H1 (cell line): ENCODE data around the gene GNG7. TPM values are rescaled to one million over a fixed set of nuclear protein-coding genes. Genes with fewer than 3 reads are reported as not detected.

Experiments used
- CREB1 ChIP-seq: IDR thresholded peaks from 2 replicates; pipeline ENCODE4 v1.6.1; 2012; ENCODE audit warnings: inconsistent platforms
- CTBP2 ChIP-seq: IDR thresholded peaks from 2 replicates; pipeline ENCODE4 v1.7.0; 2011; ENCODE audit warnings: borderline replicate concordance, mild to moderate bottlenecking, moderate library complexity, mixed read lengths, low read length; ENCODE audit not compliant: insufficient read depth, insufficient read length
- CTCF ChIP-seq, 3 experiments: IDR thresholded peaks; 1 replicate in 2 of 3; 2 replicates in 1 of 3; pipeline versions ENCODE4 v1.5.1 to v1.6.1; 2011; ENCODE audit warnings: low read length in 3 of 3, mild to moderate bottlenecking in 3 of 3, inconsistent platforms in 2 of 3, low read depth in 1 of 3, moderate library complexity in 1 of 3; ENCODE audit not compliant: insufficient read depth in 1 of 3; ENCODE audit errors: control extremely low read depth in 1 of 3
- E2F6 ChIP-seq: IDR thresholded peaks from 2 replicates; pipeline ENCODE4 v1.6.1; 2012; ENCODE audit warnings: inconsistent platforms
- POLR2A ChIP-seq, 2 experiments: IDR thresholded peaks; 1 replicate in 1 of 2; 2 replicates in 1 of 2; pipeline ENCODE4 v1.6.1; 2011; ENCODE audit warnings: low read depth in 2 of 2, low read length in 2 of 2, mild to moderate bottlenecking in 2 of 2; ENCODE audit errors: control extremely low read depth in 1 of 2
- POLR2AphosphoS5 ChIP-seq: IDR thresholded peaks from 2 replicates; pipeline ENCODE4 v1.6.1; 2011; ENCODE audit warnings: low read depth, low read length
- RAD21 ChIP-seq, 2 experiments: IDR thresholded peaks in 1 of 2; conservative IDR thresholded peaks in 1 of 2; 2 replicates each; pipeline ENCODE4 v1.6.1; 2011; ENCODE audit warnings: low read depth in 2 of 2, low read length in 2 of 2, improper control_type of control experiment in 1 of 2, inconsistent platforms in 1 of 2, mild to moderate bottlenecking in 1 of 2, moderate library complexity in 1 of 2
- RFX5 ChIP-seq: IDR thresholded peaks from 2 replicates; pipeline ENCODE4 v1.6.1; 2011; ENCODE audit warnings: low read depth, low read length, improper control_type of control experiment, borderline replicate concordance
- SIN3A ChIP-seq, 2 experiments: IDR thresholded peaks in 1 of 2; conservative IDR thresholded peaks in 1 of 2; 2 replicates each; pipeline ENCODE4 v1.6.1; 2011 to 2012; ENCODE audit warnings: low read length in 2 of 2, improper control_type of control experiment in 1 of 2, low read depth in 1 of 2, mild to moderate bottlenecking in 1 of 2
- SP1 ChIP-seq: IDR thresholded peaks from 2 replicates; pipeline ENCODE4 v1.6.1; 2011; ENCODE audit warnings: low read depth, low read length
- TCF12 ChIP-seq: IDR thresholded peaks from 2 replicates; pipeline ENCODE4 v1.6.1; 2011; ENCODE audit warnings: low read depth, mild to moderate bottlenecking, low read length
- TEAD4 ChIP-seq: IDR thresholded peaks from 2 replicates; pipeline ENCODE4 v1.6.1; 2012; ENCODE audit warnings: low read depth, low read length, inconsistent platforms, mixed read lengths
- polyA plus RNA-seq, 7 experiments: library from polyadenylated mRNA; depleted of rRNA in 3 of 7; stranded (reverse) in 5 of 7; unstranded in 2 of 7; fragments of >200 nt in 5 of 7; fragments of 200-250 nt in 2 of 7; gene quantifications; 1 replicate in 5 of 7; 2 replicates in 1 of 7; 4 replicates in 1 of 7; pipeline versions ENCODE4 v1.2.1 to v1.2.3, GENCODE V29; 2011 to 2013; ENCODE audit warnings: missing spikeins in 2 of 7, mixed read lengths in 2 of 7
- total RNA-seq: library from RNA; stranded (reverse); fragmentation: NEBNext Ultra II Directional; extraction: Animal tissue kit (Norgen Biotek cat#: 25700); gene quantifications from 2 replicates; pipeline ENCODE4 v1.2.1, GENCODE V29; 2021
- TF ChIP-seq, protein P1 (sequence below): IDR thresholded peaks from 2 replicates; pipeline ENCODE4 v1.6.1; 2012; ENCODE audit warnings: low read length, inconsistent platforms
- TF ChIP-seq, protein P2 (sequence below): IDR thresholded peaks from 2 replicates; pipeline ENCODE4 v1.6.1; 2012; ENCODE audit warnings: inconsistent platforms

The GNG7 gene
- total and polyA plus RNA-seq, 2 of the 8 experiments (the other 6 are each of a cell fraction or from before 2014, with no cell fraction given): 2.8 to 7.8 TPM

GRCh38 chr19:2543463-2544442, 158.7 kb downstream of the GNG7 start (continued):
- TF ChIP-seq, protein P1, sequence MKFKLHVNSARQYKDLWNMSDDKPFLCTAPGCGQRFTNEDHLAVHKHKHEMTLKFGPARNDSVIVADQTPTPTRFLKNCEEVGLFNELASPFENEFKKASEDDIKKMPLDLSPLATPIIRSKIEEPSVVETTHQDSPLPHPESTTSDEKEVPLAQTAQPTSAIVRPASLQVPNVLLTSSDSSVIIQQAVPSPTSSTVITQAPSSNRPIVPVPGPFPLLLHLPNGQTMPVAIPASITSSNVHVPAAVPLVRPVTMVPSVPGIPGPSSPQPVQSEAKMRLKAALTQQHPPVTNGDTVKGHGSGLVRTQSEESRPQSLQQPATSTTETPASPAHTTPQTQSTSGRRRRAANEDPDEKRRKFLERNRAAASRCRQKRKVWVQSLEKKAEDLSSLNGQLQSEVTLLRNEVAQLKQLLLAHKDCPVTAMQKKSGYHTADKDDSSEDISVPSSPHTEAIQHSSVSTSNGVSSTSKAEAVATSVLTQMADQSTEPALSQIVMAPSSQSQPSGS: no peak
- TF ChIP-seq RAD21 (IDR thresholded peaks at IDR 0.05 in 1 of 2, conservative IDR thresholded peaks at IDR 0.05 in 1 of 2; ENCODE audit: low read depth in 2 of 2, low read length in 2 of 2) (peak; percentile 27 to 53), RFX5 (no peak), POLR2AphosphoS5 (peak; percentile 64; the same call in 1 of the 2 replicates), TEAD4 (peak; percentile 83), TCF12 (no peak), POLR2A (IDR thresholded peaks at IDR 0.05; ENCODE audit: control extremely low read depth in 1 of 2, low read depth in 2 of 2, low read length in 2 of 2) (peak in 1 of 2 experiments; percentile 81; a peak in 2 of 3 replicates), SP1 (peak; percentile 34; the same call in 1 of the 2 replicates), E2F6 (peak; percentile 71), SIN3A (conservative IDR thresholded peaks at IDR 0.05 in 1 of 2, IDR thresholded peaks at IDR 0.05 in 1 of 2; ENCODE audit: low read depth in 1 of 2, low read length in 2 of 2) (0 out of 4 replicates have a peak, but pooled peaks of 1 of the 2 experiments have one; percentile 37), CTBP2 (no peak), CTCF (IDR thresholded peaks at IDR 0.05; ENCODE audit: control extremely low read depth in 1 of 3, insufficient read depth in 1 of 3, low read depth in 1 of 3, low read length in 3 of 3) (peak in 2 of 3 experiments; percentile 19 to 28; a peak in 2 of 4 replicates), CREB1 (peak; percentile 43; the same call in 1 of the 2 replicates)
- TF ChIP-seq, protein P2, sequence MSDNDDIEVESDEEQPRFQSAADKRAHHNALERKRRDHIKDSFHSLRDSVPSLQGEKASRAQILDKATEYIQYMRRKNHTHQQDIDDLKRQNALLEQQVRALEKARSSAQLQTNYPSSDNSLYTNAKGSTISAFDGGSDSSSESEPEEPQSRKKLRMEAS: peak; percentile 73
- TF ChIP-seq, all 59 proteins: peak for 18
